GM18505 (cell line): ENCODE results near the gene SOCS2.
A peak's percentile ranks its signal among the peaks of the same experiment; 100 is the strongest.
"Not testable (repeated sequence)": the region's sequence is repeated elsewhere in the genome, so short reads cannot be mapped to it uniquely, and the experiment has no call there.

ENCODE experiments used
- ATAC-seq: cut with Tn5 transposase; IDR thresholded peaks from one replicate; pipeline ENCODE4 v1.9.1; 2021; ENCODE audit not compliant: unreplicated experiment
- POLR2A ChIP-seq: IDR thresholded peaks from 4 replicates; pipeline ENCODE4 v1.6.1; 2011; ENCODE audit warnings: borderline replicate concordance; ENCODE audit not compliant: insufficient read depth, insufficient read length; ENCODE audit errors: extremely low read depth

The SOCS2 gene

DNA sequence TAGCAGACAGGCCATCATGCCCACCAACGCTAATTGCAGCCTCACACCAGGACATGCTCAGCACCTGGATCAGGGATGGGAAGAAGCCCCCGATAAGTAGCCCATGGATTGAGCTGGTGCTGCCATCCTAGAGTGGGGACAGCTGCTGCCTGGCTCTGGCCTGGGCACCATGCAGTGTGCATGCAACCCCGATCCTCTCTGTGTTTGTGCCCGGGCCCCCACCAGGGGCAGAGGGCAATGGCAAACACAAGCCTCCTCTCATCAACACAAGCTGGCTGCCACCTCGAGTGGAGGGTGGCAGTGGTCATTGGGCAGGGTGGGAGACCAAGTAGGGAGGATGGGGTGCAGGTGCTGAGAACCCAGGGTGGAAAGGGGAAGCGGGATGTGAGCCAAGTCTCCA, 23.3 kb upstream of the SOCS2 start:
- TF ChIP-seq POLR2A = no peak
- ATAC-seq = no peak

DNA sequence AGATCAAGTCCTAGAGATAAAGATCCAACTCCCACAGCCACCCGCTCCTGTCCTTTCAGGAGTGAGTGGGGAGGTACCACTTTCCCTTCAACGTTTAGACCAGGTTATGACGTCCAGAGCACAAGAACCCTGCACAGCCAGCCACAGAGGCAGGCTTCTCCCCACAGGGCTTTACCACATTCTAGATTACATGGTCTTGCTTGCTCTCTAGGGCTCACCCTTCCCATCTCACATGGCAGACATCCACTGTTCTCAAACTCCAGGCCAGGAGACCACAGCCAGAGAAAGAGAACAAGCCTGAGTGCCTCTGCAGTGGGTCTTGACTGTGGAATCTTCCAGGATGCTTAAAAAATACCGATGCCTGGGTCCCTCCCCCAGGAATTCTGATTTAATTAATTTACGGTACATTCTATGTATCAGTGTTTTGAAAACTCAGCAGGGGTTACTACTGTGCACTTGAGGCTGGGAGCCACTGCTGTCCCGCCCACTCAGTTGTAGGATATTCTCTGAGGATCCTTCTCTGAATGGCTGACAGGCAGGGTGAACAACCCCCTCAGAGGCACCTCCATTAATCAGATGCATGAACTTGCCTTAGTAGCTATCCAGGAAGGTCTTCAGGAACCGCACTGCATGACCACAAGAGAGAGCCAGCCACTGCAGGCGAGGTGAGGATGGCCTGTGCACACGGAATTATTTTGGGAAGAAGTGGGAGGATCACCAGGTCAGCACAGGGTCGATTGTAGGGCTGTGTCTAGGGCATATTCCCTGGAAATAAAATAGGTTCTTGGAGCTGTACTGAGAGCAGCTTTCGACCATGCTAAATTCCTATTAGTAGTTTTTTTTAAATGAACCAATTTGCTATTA, 21.5 kb upstream of the SOCS2 start:
- no peak for ATAC-seq

GRCh38 chr12:93552427-93552826, 20.0 kb upstream of the SOCS2 start:
- no peak for TF ChIP-seq POLR2A

More for the DNA sequence above, 21.5 kb upstream of the SOCS2 start:
- no peak for TF ChIP-seq POLR2A

GRCh38 chr12:93557879-93558278, 14.6 kb upstream of the SOCS2 start:
- not testable (repeated sequence) for ATAC-seq

More at GRCh38 chr12:93552427-93552826, 20.0 kb upstream of the SOCS2 start:
- ATAC-seq = no peak

GRCh38 chr12:93558685-93559084, 13.8 kb upstream of the SOCS2 start:
- ATAC-seq = not testable (repeated sequence)

DNA sequence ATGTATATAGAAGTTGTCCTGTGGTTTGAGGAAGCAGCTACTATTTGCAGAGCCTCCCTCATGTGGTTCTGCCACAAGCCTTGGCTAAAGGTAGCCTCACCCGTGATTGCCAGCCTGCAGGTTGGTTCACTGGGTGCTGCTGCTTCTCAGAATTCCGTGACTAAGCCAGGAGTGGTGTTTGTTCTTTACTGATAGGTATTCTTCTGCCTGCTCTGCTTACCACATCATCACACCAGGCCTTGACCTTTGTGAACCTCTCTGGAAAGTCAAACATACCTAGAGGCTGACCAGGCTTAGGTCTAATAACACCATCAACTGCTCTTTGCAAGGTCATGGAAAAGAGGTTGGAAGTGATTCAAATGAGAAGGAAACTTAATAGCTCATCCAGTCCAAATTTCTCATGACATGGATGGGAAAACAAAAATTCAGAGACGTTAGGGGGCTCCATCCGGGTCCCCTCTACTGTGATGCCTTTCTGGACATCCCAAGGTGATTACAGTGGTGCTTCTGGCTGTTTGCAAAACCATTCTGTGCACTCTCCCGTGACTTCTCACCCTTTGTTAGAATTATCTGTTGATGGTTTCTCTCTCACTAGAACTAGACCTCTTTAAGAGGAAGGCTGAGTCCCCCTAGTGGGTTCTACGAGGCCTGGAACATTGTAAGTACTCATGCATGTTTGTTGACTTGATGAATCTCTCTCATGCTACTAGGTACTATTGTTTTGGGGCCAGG, 8.5 kb upstream of the SOCS2 start:
- ATAC-seq = peak; percentile 62
- TF ChIP-seq POLR2A = no peak

GRCh38 chr12:93565760-93566159, 6.7 kb upstream of the SOCS2 start:
- no peak for TF ChIP-seq POLR2A
- ATAC-seq = no peak

GRCh38 chr12:93567174-93567573, 5.3 kb upstream of the SOCS2 start:
- ATAC-seq = no peak
- TF ChIP-seq POLR2A = no peak

- TF ChIP-seq POLR2A = no peak
- ATAC-seq = no peak
Measured at GRCh38 chr12:93568091-93568490, 4.4 kb upstream of the SOCS2 start.

- no peak for TF ChIP-seq POLR2A
- no peak for ATAC-seq
Measured at GRCh38 chr12:93569301-93569655, 3.2 kb upstream of the SOCS2 start.

DNA sequence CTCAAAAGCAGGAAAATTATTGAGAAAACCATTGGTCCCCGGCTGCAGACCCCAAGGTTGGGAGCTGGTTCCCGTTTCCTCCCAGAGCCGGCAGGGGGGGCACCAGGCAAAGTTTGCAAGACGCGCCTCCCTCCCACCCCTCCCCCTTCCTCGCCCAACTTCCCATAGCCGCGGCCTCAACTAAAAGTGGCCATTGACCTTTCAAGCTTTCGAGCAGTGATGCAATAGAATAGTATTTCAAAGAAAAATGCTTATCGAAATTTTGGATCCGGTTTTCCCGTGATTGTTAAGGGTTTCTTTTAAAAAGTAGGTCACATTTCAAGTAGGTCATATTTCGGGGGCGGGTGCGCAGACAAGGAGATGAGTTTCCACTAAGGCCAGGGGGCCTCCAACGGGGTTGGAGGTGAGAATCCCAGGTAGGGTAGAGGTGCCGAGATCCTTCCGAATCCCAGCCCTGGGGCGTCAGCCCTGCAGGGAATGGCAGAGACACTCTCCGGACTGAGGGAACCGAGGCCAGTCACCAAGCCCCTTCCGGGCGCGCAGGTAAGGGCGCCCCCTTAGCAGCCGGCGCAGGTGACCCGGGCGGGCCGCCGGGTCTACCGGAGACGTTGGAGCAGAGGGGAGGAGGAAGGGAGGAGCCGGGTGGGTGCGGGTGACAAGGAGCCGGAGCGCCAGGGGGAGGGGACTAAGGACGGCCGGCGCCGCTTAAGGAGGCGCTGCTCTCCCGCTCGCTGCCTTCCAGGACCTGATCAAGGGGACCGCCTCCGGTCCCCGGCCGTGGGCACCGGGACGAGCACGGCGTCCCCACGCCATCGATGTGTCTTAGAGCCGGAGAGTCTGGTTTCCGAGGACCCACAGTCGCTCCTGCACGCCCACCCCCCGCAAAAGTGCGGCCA, 2.6 kb upstream of the SOCS2 start:
- TF ChIP-seq POLR2A = no peak
- peak; percentile 36 for ATAC-seq

- TF ChIP-seq POLR2A = peak; percentile 52
- peak; percentile 42 for ATAC-seq
Measured at GRCh38 chr12:93570552-93571364, 1.7 kb upstream of the SOCS2 start.
